ENCODE results near the gene SPATA13.

Gene SPATA13

DNA sequence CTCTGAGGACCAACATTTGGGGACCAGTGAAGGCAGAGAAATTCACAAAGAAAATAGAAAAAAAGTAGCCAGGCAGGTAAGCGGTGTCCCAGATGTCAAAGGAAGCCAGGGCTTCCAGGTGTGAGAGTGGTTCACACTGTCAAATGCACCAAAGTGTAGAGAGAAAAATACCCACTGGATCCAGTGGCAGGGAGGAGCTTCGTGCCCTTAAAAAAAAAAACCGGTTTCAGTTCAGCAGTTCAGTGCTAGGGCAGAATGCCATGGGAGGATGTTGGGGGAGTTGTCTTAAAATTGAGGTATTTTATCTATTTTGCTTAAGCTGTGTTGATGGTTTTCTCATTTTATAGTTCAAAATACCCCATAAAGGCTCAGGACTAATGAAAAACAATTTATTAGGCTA is 101.0 kb downstream of the SPATA13 start:
- DNase-seq: no peak

DNA sequence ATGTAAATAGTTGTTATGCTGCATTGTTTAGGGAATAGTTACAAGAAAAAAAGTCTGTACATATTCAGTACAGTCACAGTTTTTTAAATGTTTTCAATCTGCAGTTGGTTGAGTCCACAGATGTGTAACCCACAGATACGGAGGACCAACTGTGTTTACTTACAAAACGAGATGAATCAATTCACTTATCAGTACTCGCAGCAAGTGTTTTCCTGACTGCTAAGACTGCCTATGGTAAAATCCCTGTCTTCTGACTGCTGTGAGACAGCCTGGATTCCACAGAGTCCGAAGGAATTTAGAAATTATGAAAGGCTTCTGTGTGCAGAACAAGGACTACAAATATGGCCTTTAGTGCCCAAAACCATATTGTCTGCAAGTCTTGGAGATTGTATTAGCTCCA is 103.1 kb downstream of the SPATA13 start:
- DNase-seq: no peak

DNA sequence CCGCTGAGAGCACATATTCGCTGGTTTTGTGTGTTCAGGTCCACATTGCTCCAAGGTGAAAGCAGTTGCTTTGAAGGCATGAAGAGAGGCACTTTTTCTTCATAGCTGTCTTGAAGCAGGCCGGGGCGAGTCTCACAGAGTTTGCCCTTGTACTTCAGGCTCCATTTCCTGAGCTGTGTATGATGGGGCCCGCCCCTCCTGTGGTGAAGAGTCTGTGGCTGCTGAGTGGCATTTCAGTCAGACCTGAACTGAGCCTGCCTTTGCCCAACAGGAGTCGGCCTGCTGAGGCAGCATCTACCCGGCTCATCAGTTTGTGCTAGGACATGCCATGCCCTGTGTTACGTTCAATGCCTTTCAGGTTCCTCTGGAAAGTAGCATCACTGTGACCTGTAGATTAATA is 104.5 kb downstream of the SPATA13 start:
- peak; percentile 65 for DNase-seq

DNA sequence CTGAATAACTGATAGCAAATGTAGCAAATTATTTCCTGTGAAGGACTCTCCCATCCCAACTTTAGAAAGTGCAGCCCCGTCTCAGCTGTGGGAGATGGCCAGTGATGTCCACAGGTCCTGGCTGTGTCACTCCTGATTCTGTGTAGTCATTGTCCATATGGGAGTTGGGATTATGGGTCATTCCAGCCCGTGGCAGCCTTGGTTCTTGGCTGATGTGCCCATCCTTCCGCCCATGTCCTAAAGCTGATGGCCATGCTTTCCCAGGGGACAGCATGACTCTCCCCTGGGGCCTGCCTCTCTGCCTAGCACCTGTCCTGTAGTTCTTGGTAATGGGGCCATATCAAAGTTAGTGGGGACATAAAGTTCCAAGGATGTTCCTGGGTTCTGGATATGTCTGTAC is 104.9 kb downstream of the SPATA13 start:
- DNase-seq: no peak

DNA sequence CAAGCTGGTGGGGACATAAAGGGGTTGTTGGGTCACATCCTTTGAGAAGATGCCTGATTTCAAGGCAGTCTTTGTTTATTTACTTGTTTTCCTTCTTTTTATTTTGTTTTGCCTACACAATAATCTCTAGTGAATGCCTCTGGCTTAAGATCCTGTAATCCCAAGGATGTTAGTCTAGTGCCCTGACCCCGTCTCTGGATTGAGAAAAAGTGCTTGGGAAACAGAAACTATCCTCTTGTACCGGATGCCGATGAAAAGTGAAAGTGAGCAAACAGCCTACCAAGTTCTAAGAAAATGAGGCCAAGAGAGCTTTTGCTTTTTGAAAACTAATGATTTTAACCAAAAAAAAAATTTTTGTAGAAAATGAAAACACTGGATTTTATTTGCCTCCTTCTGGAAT is 106.8 kb downstream of the SPATA13 start:
- no peak for DNase-seq

DNA sequence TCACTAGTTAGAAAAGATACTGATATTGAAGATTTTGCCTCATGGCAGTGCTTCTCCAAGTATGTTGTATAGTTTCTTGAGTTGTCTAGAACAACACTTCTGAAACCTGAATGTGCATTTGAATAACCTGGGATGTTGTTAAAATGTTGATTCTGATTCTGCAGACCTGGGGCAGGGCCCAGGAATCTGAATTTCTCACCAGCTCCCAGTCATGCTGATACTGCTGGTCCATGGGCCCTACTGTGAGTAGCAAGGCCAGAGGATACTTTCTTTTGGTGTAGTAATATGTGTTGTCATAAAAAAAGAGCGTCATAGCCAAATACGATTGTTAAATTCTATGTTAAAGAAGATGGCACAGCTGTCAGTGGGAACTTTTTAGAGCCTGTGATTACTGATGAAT is 107.3 kb downstream of the SPATA13 start:
- DNase-seq: no peak

DNA sequence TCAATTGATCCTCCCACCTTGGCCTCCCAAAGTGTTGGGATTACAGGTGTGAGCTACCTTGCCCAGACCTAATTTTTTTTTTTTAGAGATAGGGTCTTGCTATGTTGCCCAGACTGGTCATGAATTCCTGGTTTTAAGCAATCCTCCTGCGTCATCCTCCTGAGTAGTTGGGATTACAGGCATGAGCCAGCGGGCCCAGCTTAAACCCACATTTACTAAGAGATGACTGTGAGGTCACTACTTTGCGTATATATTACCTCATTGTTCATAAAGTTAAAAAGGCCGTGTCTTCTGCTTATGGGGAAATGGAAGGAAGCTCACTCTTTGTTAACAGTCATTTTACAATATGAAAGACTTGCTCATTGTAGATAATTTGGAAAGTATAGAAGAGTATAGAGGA is 109.3 kb downstream of the SPATA13 start:
- no peak for DNase-seq

DNA sequence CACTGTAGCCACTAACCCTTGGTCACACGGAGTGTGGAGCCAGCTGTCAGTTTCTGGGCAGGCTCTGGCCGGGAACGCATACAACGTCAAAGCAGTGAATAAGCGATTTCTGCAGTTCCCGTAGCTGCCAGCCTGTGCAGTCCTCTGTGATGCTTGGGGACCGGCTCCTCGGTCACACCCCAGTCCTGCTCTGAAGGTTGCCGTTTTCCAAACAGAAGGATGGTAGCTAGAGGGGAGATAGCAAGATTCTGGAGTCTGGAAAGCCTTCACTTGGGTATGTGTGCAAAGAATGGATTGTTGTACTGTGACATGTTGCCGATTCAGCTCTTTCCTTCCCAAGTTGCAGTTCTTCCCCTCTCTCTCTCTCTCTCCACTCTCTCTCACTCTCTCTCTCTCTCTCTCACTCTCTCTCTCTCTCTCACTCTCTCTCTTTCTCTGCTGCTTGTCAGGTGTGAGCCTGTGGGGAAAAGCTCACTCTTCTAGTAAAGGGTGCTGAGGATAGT is 110.2 kb downstream of the SPATA13 start:
- no peak for DNase-seq

DNA sequence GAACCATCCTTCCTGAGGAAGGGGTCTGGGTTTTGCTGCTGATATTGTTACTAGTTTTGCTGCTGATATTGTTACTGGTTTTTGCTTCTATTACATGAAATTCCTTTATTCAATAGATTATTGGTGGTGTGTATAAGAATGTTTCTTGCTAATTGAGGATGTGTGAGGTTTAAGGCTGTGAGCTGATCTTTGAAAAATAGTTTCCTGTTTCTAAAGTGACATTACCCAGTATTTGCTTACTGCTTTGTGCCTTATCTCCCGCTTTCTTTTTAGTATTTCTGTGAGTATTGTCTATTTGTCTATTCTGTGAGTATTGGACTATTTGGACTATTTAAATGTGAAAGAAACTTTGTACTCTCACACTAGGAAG is 110.7 kb downstream of the SPATA13 start:
- DNase-seq: no peak

DNA sequence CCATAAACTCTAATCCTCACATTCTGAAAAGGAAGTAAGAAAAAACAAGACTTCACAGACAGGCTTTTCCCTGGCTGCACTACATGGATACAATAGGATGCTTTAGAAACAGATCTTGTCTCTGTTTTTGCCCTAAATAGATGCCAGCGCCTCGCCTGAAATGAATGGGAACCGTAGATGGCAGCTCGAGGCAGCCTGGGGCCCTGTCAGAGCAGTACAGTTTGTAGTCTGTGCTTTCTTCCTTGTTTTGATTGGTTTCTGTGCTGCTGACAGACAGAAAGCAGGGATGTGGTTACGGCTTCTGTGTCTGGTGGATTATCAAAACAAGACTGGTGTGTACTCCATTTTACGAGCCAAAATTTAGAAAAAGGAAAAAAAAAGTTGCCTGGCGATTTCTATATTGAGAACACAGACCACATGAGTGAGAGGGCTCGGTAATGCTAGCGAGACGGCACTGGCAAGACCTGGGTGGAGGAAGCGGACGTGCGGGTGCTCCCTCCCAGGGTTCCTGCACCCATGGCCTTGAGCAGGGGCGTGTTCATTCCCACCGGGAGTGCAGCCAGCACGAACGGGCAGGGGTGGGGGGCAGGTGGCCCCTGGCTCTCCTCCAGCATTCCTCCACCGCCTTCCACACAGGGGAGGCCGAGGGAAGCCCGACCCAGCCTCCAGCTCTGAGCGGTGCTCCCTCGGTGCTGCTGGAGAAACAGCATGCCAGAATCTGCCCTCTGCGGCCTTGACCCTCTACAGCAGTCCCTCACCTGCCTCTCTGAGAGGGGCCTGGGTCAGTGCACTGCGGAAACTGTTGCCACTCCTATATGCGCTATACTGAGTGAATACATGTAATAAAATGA is 111.3 kb downstream of the SPATA13 start:
- no peak for DNase-seq

DNA sequence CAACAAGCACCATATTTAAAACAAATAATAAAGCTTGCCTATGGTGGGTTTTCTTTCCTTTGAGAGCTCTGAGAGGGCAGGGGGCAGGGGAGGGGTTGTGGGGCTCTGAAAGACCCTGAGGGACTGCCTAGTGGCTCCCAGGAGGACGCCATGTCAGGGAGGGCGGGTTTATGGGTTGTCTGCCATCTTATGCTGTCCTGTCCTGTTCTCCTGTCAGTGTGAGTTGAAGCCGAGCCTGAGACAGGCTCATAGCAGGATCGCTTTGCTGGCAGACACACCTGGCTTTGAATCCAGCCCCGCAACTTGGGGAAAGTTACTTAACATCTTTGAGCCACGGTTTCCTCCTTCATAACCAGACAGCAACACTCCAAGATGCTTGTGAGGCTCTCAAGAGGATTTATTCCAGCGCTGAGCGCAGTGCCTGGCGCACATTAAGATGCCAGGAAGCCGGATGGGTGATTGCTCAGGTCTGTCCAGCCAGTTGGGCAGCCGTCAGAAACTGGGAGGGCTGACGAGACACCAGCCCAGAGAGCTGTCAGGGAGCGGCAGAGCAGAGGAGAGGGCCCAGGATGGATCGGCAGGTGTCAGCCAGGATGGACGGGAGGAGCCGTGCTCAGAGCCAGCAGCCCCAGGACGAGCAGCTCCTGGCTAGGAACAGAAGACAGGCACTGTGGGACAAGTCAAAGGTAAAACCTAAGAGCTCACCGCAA is 112.1 kb downstream of the SPATA13 start:
- DNase-seq: no peak

DNA sequence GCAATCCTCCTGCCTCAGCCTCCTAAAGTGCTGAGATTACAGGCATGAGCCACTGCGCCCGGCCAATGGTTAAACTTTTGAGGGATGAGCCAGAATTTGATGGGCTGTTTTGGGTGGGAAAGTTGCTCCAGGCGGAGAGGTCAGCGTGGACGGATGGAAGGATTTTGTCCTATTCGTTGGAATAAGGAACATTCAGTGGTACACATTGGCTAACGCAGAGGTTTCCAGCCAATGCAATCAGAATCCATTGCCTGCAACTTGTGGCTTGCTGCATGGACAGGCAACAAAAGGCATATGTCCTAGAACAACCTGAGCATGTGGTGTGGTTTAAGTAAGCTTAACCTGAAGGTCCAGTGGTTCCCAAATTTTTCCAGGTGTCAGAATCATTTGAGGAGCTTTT is 113.4 kb downstream of the SPATA13 start:
- no peak for DNase-seq

DNA sequence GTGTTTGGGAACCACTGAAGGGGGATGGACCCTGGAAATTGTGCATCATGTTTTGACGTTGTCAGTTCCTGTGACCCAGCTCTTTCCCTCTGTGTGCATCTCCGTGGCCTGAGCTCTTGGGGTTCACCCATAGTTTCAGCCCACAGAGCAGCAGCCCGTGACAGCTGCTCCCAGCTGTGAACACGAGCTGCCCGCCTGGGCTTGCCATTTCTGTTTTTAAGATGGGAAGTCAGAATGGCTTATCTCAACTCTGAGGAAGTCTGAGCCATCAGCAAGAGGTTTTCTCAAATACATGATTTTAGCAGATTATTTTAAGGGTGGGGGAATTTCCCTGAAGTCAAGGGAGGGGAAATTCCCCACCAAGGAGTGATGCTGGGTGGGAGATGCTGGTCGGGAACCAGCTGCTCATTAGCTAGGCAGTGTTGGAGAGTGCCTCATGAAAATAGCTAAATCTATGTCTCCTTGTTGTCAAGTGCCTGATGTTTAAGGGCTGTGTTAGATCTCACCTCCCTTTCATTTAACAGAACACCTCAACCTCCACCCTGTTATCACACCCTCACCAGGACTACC is 114.0 kb downstream of the SPATA13 start:
- peak; percentile 58 for DNase-seq

DNA sequence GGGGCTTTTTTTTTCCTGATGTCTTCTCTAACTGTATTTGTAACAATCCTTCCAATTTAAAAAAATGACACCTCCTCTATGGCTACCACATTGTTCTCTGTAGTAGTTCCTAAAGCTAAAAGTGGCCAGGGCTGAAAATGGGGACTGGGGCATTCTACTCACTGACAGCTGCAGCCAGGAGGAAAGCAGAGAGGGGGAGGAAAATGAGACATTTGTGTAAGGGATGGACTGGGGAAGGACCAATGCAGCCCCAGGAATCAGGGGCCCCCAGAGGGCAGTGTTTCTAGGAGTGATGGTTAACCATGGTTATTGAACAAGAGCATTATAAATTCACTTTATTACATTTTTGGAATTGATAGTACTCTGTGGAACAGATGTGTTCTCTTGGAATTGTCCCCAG is 114.5 kb downstream of the SPATA13 start:
- no peak for DNase-seq

DNA sequence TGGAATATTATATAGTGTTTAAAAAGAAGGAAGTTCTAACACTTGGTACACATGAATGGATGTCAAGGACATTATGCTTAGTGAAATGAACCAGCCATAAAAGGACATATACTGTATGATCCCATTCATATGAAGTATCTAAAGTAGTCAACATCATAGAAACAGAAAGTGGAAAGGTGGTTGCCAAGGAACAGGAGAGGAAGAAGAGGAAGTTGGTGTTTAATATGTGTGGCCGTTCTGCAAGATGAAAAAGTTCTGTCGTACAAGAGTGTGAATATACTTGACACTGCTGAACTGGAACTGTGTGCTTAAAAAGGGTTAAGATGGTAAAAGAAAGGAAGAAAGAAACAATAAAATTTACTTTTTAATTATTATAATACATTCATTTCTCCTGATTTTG is 115.8 kb downstream of the SPATA13 start:
- DNase-seq: no peak

DNA sequence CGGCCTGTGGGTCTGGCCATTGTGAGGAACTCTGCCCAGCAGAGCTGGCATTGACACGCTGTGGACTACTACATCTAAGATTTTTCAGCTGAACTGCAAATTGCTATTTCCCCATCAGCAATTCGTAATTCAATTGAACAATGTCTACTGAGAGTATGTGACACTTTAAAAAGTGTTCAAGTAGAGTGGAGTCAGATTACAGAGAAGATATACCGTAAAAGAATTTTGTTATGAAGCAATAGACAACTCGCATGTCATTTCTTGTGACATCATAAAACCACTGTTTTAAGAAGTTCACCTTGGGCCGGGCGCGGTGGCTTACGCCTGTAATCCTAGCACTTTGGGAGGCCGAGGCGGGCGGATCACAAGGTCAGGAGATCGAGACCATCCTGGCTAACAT is 116.3 kb downstream of the SPATA13 start:
- DNase-seq: no peak

DNA sequence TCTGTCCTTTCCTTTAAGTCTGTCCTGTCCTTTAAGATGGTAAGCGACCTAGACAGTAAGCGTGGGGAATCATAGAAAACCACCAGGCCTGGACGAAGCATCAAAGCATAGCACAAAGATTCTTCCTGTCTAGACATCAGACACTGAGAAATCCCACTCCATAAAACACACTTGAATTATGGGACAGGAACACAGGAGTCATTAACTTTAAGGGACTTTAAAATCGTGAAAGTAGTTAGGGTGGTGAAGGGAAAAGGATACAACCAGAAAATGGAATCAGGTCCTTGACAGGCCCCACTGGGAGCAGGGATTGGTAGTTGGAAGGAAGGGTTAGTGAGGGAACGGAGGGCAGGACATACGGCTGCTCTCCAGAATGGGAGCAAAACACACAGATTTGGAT is 117.2 kb downstream of the SPATA13 start:
- no peak for DNase-seq

DNA sequence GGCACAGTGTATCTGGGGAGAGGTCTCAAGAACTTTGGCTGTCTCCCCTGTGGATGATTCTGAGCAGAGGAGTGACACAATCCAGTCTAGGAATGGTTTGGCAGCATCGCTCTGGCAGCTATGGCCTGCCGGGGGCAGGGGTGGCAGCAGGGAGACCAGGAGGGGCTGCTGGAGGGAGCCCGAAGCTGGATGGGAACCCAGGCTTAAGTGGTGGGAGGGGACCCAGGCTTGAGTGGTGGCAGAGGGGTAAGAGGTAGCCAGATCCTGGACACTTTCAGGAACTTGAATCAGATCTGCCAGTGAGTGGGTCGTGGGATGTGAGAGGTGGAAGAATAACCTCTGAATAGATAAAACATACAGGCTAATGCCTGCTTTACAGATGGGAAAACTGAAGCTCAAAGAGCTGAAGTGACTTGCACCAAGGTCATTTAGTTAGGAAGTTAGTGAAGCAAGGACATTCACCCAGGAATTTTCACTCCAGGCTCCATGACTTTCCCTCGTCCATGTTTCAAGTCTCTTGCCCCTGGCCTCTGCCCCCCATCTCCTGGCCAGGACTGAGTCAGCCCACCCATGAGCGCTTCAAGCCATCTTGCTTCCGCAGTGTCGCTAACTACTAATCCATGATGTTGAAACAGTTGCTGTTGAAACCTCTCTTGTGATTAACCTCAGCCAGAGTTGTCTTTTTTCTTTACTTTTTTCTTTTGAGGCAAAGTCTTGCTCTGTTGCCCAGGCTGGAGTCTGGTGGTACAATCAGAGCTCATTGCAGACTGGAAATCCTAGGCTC is 119.0 kb downstream of the SPATA13 start:
- DNase-seq: no peak

DNA sequence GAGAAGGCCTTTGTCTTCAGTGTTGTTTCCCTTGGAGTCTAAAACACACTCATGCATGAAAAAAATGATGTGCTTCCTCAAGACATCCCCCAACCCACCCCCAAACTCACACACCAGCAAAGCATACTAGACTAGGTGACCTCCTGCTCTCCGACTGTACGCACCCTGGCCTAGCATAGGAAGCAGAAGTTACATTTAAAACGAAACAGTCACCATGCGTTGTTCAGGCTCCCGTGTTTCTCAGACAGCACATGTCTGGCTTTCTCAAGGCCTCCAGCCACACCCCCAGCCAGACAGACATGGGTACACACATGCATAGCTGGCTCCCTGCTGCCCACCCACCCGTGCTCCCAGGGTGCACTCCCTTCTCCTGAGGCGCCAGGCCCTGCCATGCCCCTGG is 120.2 kb downstream of the SPATA13 start:
- no peak for DNase-seq

DNA sequence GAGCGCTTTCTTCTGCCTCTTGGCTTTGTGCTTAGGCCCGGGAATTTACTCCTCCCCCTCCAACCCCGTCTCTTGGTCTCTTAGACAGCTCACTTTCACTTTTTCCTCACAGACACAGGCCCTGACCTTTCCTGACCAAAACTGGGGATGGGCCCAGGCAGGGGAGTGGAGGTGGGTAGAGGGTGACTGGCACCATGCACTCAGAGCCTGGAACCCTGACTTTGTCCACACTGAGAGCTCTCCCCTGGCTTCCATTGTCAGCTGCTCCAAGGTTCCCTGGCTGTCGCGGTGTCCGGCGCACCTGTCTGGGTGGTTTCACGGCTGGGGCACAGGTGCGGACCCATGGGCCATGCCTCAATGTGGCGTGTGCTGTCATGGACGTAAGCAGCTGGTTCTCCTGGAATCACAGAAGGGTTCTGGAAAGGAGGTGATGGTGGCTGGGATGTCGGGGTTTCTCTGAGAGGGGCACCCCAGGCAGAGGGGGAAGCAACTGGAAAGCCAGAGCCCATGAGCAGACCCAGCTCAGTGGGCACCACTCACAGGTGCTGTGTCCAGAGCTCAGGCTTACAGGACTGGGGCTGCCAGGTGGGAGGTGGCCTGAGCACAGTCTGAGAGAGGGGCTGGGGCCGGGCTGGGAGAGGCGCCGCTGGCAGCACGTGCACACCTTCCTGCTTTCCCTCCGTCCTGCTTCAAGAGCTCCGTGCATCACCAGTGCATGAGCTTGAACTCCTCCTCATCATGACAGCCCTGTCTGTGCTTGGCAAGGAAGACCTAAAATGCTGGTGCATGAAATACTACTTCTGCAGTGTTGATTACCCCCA is 120.9 kb downstream of the SPATA13 start:
- DNase-seq: no peak

DNA sequence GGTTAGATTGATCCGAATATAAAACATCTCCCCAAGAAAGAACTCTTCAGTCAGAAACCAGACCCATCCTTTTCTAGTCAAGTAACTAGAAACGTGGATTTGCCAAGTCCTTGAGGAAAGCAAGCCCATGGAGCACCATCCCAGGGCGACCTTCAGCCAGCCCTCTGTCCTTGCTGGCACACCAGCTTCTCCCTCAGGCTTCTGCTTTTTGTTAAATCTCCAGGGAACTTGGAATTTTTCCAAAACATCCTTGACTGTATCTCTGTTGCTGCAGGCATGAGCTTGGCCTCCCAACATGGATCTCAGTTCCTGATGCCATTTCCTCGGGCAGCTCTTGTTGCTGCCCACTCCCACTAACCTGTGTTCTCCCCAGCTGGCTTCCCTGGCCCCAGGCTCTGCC is 121.7 kb downstream of the SPATA13 start:
- no peak for DNase-seq

DNA sequence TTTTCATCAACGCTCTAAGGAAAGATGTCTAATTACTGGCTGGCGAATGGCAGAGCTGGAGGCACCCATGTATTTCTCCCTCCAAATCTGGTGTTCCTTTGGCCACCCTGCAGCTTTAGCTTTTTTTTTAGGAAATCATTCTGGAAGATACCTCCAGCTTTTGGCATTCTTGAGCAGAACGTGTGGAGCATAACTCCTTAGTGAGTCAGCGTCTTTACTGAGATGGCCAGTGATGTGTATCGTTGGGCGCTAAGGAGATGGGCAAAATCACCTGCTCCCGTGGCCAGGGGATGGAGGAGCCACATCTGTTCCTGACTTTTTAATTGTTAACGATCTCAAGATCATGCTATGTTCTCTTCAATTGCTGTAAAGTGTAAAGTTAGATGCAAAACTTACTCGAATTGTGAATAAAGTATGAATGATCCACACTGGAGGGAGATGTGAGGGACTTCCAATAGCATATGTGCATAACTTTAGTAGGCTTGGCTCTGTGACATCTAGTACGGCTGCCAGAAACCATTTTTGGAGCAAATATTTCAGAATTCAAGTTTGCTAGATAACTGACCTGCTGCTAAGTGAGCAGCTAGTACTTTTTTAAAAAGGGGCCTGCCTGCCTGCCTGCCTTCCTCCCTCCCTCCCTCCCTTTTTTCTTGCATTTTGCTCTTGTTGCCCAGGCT is 124.5 kb downstream of the SPATA13 start:
- no peak for DNase-seq
